GM18519 (cell line): ENCODE measurements around the gene ASIC2.

Experiments used
- ATAC-seq: cut with Tn5 transposase; IDR thresholded peaks from one replicate; pipeline ENCODE4 v1.9.1; 2021; ENCODE audit warnings: mild to moderate bottlenecking, moderate library complexity; ENCODE audit not compliant: unreplicated experiment, low FRiP score

ASIC2 gene

GRCh38 chr17:33082529-33083173, 210.4 kb downstream of the ASIC2 start:
- no peak for ATAC-seq

GRCh38 chr17:33080091-33080490, 213.0 kb downstream of the ASIC2 start:
- no peak for ATAC-seq

- no peak for ATAC-seq
Observed at GRCh38 chr17:33079201-33079600, 213.9 kb downstream of the ASIC2 start.

- ATAC-seq: no peak
Observed at GRCh38 chr17:33076979-33077378, 216.1 kb downstream of the ASIC2 start.

GRCh38 chr17:33073416-33073815, 219.7 kb downstream of the ASIC2 start:
- no peak for ATAC-seq

GRCh38 chr17:33072421-33073161, 220.5 kb downstream of the ASIC2 start:
- ATAC-seq: no peak

GRCh38 chr17:33071656-33072055, 221.4 kb downstream of the ASIC2 start:
- ATAC-seq: no peak

- ATAC-seq: no peak
Observed at GRCh38 chr17:33057564-33057963, 235.5 kb downstream of the ASIC2 start.

- no peak for ATAC-seq
Observed at GRCh38 chr17:33056399-33057146, 236.5 kb downstream of the ASIC2 start.

GRCh38 chr17:33055746-33056145, 237.3 kb downstream of the ASIC2 start:
- no peak for ATAC-seq

- no peak for ATAC-seq
Observed at GRCh38 chr17:33055171-33055611, 237.9 kb downstream of the ASIC2 start.

- ATAC-seq: no peak
Observed at GRCh38 chr17:33054412-33054811, 238.7 kb downstream of the ASIC2 start.

GRCh38 chr17:33053676-33054075, 239.4 kb downstream of the ASIC2 start:
- ATAC-seq: no peak

- ATAC-seq: no peak
Observed at GRCh38 chr17:33052856-33053255, 240.2 kb downstream of the ASIC2 start.

GRCh38 chr17:33050611-33051140, 242.4 kb downstream of the ASIC2 start:
- ATAC-seq: no peak

GRCh38 chr17:33049781-33050414, 243.2 kb downstream of the ASIC2 start:
- no peak for ATAC-seq

- no peak for ATAC-seq
Observed at GRCh38 chr17:33046361-33047255, 246.5 kb downstream of the ASIC2 start.

GRCh38 chr17:33045216-33045615, 247.9 kb downstream of the ASIC2 start:
- no peak for ATAC-seq

- ATAC-seq: no peak
Observed at GRCh38 chr17:33044771-33045170, 248.3 kb downstream of the ASIC2 start.

GRCh38 chr17:33040461-33040860, 252.6 kb downstream of the ASIC2 start:
- no peak for ATAC-seq
